NCI-H2171 treated with DMSO at 0.1 percent for 48 hours (cell line): ENCODE measurements around the gene MESP1.
A peak's percentile ranks its signal among the peaks of the same experiment; 100 is the strongest.

Experiments
- DNase-seq: peaks from one replicate; lab custom pipeline; 2025; lab: John Stamatoyannopoulos, UW

The MESP1 gene

GRCh38 chr15:89758981-89759380 lies 7.9 kb upstream of the MESP1 start:
- DNase-seq = no peak

- DNase-seq = no peak
These were observed 7.2 kb upstream of the MESP1 start for GRCh38 chr15:89758283-89758682.

- no peak for DNase-seq
These were observed 5.8 kb upstream of the MESP1 start for GRCh38 chr15:89756897-89757296.

DNA sequence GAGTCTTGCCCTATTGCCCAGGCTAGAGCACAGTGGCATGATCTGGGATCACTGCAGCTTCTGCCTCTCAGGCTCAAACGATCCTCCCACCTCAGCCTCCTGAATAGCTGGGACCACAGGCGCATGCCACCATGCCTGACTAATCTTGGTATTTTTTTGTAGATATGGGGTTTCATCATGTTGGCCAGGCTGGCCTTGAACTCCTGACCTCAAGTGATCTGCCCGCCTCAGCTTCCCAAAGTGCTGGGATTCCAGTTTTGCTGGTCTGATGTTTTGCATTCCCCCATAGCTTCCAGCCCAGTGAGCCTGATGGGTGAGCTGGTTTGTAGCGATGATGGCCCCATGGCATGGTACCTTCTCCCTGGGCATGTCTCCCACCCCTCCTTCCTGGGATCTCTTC lies 4.7 kb upstream of the MESP1 start:
- no peak for DNase-seq

- no peak for DNase-seq
These were observed 3.5 kb upstream of the MESP1 start for GRCh38 chr15:89754361-89755154.

GRCh38 chr15:89753855-89754254 lies 2.8 kb upstream of the MESP1 start:
- peak; percentile 56 for DNase-seq

DNA sequence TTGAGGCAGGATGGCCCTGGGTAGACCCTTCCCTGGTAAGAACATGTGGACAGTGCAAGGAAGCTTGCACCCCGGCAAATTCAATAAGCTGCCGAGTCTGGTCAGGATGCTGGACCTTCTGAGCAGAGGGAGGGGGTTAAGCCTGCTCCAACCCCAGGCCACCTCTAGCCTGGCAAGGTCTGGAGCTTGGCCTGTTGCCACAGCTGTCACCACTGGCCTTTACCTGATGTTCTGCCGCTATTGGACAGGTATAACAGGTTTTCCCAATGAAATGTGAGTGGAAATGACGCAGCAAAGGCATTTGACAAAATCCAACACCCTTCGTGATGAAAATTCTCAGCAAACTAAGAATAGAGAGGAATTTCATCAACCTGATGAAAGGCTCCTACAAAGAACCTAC lies 699 bp upstream of the MESP1 start:
- no peak for DNase-seq

- DNase-seq = peak; percentile 13
These were observed 994 bp downstream of the MESP1 start for GRCh38 chr15:89749951-89750559.

- DNase-seq = no peak
These were observed 1.5 kb downstream of the MESP1 start for GRCh38 chr15:89749526-89749925.

DNA sequence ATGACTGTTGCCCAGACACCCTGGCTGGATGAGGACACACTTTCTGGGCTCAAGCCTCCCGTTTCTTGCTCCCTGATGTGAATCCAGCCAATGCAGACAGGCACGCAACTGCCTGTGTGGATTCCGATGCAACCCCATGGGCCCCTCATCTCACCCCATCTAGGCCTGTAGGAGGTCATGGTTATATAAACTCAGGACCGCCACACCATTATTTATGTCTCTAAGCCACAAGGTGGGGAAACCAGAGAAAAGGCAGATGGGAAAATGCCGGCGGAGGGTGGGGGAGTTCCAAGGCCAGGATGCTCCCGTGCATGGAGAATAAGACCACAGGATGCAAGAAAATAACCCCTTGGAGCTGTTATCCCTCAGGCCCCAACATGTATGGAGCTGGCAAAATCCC lies 2.0 kb downstream of the MESP1 start:
- DNase-seq = no peak

DNA sequence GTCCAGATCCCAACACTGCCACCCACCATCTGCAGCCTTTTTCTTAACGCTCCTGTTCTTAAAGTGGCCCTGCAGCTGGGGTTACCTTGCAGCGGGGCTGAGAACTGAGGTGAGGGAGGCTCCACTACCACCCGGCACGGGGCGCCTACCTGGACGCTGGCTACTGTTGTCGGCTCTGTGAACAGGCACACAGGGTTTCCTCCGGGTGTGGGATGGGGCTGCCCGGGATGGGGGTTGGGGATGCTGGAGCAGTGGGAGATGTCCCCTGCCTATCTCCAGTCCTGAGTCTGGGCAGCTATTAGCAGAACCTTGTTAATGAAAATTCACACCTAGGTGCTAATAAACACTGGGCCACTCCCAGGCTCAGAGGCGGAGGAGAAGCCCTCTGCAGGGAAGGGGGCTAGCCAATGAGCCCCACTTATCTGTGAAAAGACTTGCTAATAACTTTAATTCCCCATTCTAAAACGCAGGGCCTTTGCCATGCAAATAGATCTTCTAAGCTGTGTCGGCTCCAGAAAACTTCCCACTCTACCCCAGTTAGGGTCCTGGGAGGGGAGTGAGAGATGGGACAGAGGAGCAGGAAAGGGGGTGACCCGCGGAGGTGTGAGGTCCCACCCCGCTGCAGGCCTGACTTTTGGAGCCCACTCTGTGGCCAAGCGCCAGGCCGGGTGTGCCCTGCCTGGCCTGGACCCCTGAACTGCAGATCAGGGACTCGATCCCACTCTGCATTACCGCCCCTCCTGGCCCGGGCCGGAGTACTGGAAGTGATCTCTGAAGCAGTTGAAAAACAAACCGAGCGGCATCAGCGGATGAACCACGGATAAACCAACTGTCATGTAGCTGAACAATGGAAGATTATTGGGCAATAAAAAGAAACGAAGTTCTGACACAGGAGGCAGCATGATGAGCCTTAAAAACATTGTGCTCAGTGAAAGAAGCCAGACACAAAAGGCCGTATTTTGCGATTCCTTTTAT lies 3.1 kb downstream of the MESP1 start:
- peak; percentile 53 for DNase-seq

- DNase-seq = no peak
These were observed 4.7 kb downstream of the MESP1 start for GRCh38 chr15:89746386-89746780.

DNA sequence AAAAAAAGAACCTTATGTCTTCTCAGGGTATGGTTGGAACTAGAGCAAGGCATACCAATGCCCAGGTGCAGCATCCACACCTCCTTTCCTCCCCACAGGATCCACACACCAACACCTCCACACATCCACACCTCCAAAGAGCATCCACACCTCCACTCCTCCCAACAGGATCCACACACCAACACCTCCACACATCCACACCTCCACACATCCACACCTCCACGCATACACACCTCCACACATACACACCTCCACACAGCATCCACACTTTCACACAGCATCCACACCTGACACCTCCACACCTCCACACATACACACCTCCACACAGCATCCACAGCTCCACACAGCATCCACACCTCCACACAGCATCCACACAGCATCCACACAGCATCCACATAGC lies 5.3 kb downstream of the MESP1 start:
- DNase-seq = no peak

- no peak for DNase-seq
These were observed 5.9 kb downstream of the MESP1 start for GRCh38 chr15:89745131-89745530.

- DNase-seq = no peak
These were observed 7.5 kb downstream of the MESP1 start for GRCh38 chr15:89743594-89743993.

DNA sequence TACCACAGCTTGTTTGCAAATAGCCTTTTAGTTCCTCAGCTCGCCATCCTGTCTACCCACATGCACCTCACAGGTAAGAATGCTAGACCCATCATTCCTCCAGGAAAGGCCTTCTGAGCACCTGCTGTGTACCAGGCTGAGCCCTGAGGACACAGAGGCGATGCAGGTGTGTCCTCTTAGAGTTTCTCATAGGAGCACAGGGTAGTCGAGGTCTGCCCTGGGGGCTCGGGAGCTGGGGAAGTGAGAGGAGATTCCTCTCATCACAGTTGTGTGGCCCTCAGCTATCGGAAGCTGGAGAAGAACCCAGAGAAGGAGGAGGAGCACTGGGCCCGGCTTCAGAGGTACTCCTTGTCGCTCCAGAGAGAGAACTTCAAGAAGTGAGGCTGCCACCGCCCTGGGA lies 8.0 kb downstream of the MESP1 start:
- DNase-seq = no peak

DNA sequence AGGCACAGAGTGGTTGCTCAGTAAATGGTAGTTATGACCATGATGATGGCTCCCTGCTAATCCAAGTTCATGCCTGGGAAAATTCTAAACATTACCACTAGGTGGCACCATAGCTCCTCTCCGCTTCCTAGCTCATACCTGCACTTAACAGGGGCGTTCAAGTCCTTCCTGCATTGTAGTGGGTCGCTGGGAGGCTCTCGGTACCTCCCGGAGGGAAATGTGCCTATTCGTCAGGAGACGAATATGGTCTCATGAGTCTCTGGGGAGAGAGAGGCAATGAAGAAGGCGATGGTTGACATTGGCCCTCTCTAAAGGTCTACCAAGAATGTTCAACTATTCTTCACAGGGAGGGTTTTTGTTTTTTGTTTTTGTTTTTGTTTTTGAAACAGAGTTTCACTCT lies 10.9 kb downstream of the MESP1 start:
- peak; percentile 82 for DNase-seq

DNA sequence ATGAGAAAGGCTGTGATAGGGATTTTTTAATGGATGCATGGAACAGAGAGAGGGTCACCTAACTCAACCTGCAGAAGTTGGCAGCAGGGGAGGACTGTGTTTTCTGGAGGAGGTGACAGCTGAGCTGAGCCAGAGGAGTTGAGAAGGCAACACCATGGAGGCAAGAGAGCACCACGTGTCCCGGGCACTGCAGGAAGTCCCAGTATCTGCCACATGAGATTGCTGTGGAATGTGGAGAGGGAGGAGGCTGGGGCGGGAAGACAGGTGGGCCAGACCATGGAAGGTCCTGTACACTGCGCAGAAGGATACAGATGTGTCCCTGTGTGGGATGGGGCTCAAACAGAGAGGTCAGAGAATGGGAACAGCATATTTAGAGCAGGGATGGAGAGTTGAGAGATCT lies 15.3 kb downstream of the MESP1 start:
- DNase-seq = no peak

GRCh38 chr15:89732451-89733172 lies 18.4 kb downstream of the MESP1 start:
- DNase-seq = no peak

GRCh38 chr15:89731275-89731674 lies 19.8 kb downstream of the MESP1 start:
- no peak for DNase-seq

DNA sequence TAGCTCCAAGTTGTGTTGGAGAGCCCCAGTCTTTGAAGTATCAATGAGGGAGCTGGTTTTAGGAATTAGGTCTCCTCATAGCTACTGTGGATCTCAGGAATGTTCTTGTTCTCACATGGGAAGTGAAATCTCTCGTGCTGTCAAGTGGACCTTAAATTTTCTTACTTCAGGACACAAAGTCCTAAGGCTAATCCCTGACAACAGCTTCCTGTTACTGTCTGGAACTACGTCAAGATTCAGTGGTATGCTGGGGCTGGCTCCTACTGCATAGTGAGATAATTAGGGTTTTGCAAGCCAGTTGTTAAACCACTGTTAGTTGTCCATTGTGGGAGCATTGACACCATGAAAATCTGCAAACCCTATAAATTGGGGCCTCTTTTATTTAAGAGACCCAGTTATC lies 22.8 kb downstream of the MESP1 start:
- no peak for DNase-seq

DNA sequence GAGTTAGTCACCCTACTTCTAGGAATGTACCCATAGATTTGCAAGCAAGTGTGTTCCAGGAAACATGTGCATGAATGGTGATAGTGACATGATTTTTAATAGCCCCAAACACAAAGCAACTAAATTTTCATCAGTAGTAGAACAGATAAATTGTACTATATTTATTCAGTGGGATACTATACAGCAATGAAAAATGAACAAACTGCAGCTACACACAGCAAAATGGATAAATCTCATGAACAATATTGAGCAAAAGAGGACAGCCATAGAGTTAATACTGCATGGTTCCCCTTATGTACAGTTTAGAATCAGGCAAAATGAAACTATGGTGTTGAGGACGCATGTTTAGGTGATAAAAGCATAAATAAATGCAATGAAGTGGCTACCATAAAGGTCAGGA lies 26.0 kb downstream of the MESP1 start:
- DNase-seq = no peak
